Endothelial cell of umbilical vein (primary cell): ENCODE results near the gene MACROD2. TPM values are rescaled to one million over a fixed set of nuclear protein-coding genes. Genes with fewer than 3 reads are reported as not detected.

Experiments used
- BruUV-seq: library from RNA; stranded (reverse); fragments of 400-500 nt; replicated peaks from 2 replicates; lab custom pipeline; 2021; lab: Mats Ljungman, UMichigan
- CTCF ChIA-PET: fragments of 300-600, 350-600 bp; sonication (Branson Sonifier 250); formaldehyde crosslinking; loops from one replicate; lab custom pipeline; 2021; ENCODE audit warnings: antibody characterized with exemption, inconsistent platforms; lab: Charles Lee
- POLR2A ChIA-PET: fragments of 300-600, 350-600 bp; sonication (Branson Sonifier 250); formaldehyde crosslinking; loops from one replicate; lab custom pipeline; 2021; ENCODE audit warnings: antibody characterized with exemption, inconsistent platforms; lab: Charles Lee
- DNase-seq: peaks from one replicate; pipeline ENCODE4 v3.0.0-alpha.2; 2011; ENCODE audit warnings: low read depth, low spot score
- FAIRE-seq: peaks from 2 replicates; lab custom pipeline; 2011; peaks lifted over from hg19 to GRCh38; lab: Jason Lieb, UNC
- H2AFZ ChIP-seq: 2 replicates; pipeline ENCODE4 v1.6.0; 2012; ENCODE audit warnings: low read depth, low read length, control low read depth, inconsistent platforms
- H3K27ac ChIP-seq: 2 replicates; pipeline ENCODE4 v1.5.1; 2011; ENCODE audit warnings: low read depth, mild to moderate bottlenecking, control low read depth, low read length, moderate library complexity; ENCODE audit not compliant: insufficient read depth
- H3K27me3 ChIP-seq, 2 experiments: 2 replicates each; pipeline versions ENCODE4 v1.6.0 to v1.6.1; 2011; ENCODE audit warnings: low read length in 2 of 2, mixed read lengths in 1 of 2; ENCODE audit not compliant: control insufficient read depth in 2 of 2, insufficient read depth in 2 of 2
- H3K36me3 ChIP-seq, 2 experiments: 2 replicates in 1 of 2; 3 replicates in 1 of 2; pipeline ENCODE4 v1.5.1; 2011; ENCODE audit warnings: low read length in 2 of 2, mild to moderate bottlenecking in 1 of 2, moderate library complexity in 1 of 2; ENCODE audit not compliant: control insufficient read depth in 2 of 2, insufficient read depth in 2 of 2; ENCODE audit errors: extremely low read depth in 1 of 2
- H3K4me1 ChIP-seq: 3 replicates; pipeline ENCODE4 v1.5.1; 2011; ENCODE audit warnings: mild to moderate bottlenecking, low read length; ENCODE audit not compliant: control insufficient read depth, insufficient read depth; ENCODE audit errors: extremely low read depth
- H3K4me2 ChIP-seq: 2 replicates; pipeline ENCODE4 v1.6.1; 2011; ENCODE audit warnings: low read length, control low read depth, mixed read lengths; ENCODE audit not compliant: insufficient read depth
- H3K4me3 ChIP-seq, 3 experiments: fragments of 200-600 bp in 1 of 3; sonication (generic), shearing (Covaris generic) in 1 of 3; replicated peaks in 1 of 3; 2 replicates each; pipeline ENCODE4 v1.5.1; 2011 to 2016; ENCODE audit warnings: control low read depth in 3 of 3, low read length in 3 of 3, mild to moderate bottlenecking in 2 of 3, inconsistent platforms in 1 of 3, low read depth in 1 of 3, moderate library complexity in 1 of 3; ENCODE audit not compliant: insufficient read depth in 1 of 3
- H3K79me2 ChIP-seq: 2 replicates; pipeline ENCODE4 v1.6.0; 2012; ENCODE audit warnings: low read length, inconsistent platforms; ENCODE audit not compliant: control insufficient read depth, insufficient read depth
- H3K9ac ChIP-seq: replicated peaks from 2 replicates; pipeline ENCODE3; 2011; ENCODE audit warnings: low read length, control low read depth; ENCODE audit not compliant: insufficient read depth; ENCODE audit errors: extremely low read depth
- H3K9me1 ChIP-seq: replicated peaks from 3 replicates; pipeline ENCODE4 v1.6.0; 2011; ENCODE audit warnings: mild to moderate bottlenecking, low read length; ENCODE audit not compliant: control insufficient read depth, insufficient read depth; ENCODE audit errors: extremely low read depth
- H3K9me3 ChIP-seq: replicated peaks from 2 replicates; pipeline ENCODE4 v1.5.1; 2012; ENCODE audit warnings: low read length, inconsistent platforms; ENCODE audit not compliant: control insufficient read depth, insufficient read depth
- H4K20me1 ChIP-seq: replicated peaks from 2 replicates; pipeline ENCODE3; 2011; ENCODE audit warnings: mild to moderate bottlenecking, low read length; ENCODE audit not compliant: control insufficient read depth, insufficient read depth; ENCODE audit errors: extremely low read depth
- CTCF ChIP-seq, 2 donors: IDR thresholded peaks; 1 replicate in 1 of 2; 2 replicates in 1 of 2; pipeline ENCODE4 v1.5.1; 2011; ENCODE audit warnings: low read length in 2 of 2, mild to moderate bottlenecking in 2 of 2, moderate library complexity in 2 of 2, control low read depth in 1 of 2, inconsistent platforms in 1 of 2, low read depth in 1 of 2; ENCODE audit not compliant: insufficient read depth in 1 of 2; ENCODE audit errors: extremely low read depth in 1 of 2
- EZH2 ChIP-seq: IDR thresholded peaks from 2 replicates; pipeline ENCODE4 v1.6.1; 2012; ENCODE audit warnings: borderline replicate concordance, low read depth, mild to moderate bottlenecking, moderate library complexity, low read length, inconsistent platforms; ENCODE audit not compliant: severe bottlenecking
- FOS ChIP-seq: IDR thresholded peaks from 2 replicates; pipeline ENCODE4 v1.6.1; 2011; ENCODE audit warnings: mild to moderate bottlenecking, low read length, moderate library complexity, borderline replicate concordance; ENCODE audit not compliant: insufficient read depth
- GATA2 ChIP-seq: IDR thresholded peaks from 2 replicates; pipeline ENCODE4 v1.7.0; 2011; ENCODE audit warnings: low read depth, mild to moderate bottlenecking, moderate library complexity, mixed read lengths, low read length; ENCODE audit not compliant: insufficient read length, insufficient read depth
- MYC ChIP-seq: IDR thresholded peaks from one replicate; pipeline ENCODE4 v1.6.1; 2011; ENCODE audit warnings: mild to moderate bottlenecking, low read depth, low read length
- POLR2A ChIP-seq: IDR thresholded peaks from 2 replicates; pipeline ENCODE4 v1.6.1; 2012; ENCODE audit warnings: low read depth, mild to moderate bottlenecking, control low read depth, low read length
- dilution Hi-C: fragments of 300-500 bp; cut with MboI; formaldehyde crosslinking; loops from one replicate; pipeline ENCODE4 v1.15.0; 2019; ENCODE audit warnings: low sequenced_read_pairs; ENCODE audit not compliant: extremely low pct_ligation_motif_present
- intact Hi-C: fragments of 100-400 bp; cut with micrococcal nuclease; formaldehyde crosslinking; loops from one replicate; pipeline ENCODE4 v1.10.0; 2022
- polyA plus RNA-seq, 4 experiments: library from polyadenylated mRNA; depleted of rRNA in 3 of 4; stranded (reverse) in 3 of 4; unstranded in 1 of 4; fragments of >200 nt; gene quantifications; 2 replicates each; pipeline versions ENCODE4 v1.2.1 to v1.2.3, GENCODE V29; 2011 to 2012; ENCODE audit warnings: missing spikeins in 1 of 4
- total RNA-seq: library from RNA; stranded (reverse); gene quantifications from 2 replicates; pipeline ENCODE4 v1.2.3, GENCODE V29; 2021
- TF ChIP-seq, protein P1 (sequence below): IDR thresholded peaks from 2 replicates; pipeline ENCODE4 v1.6.1; 2011; ENCODE audit not compliant: insufficient read depth, insufficient read length

Gene MACROD2
- total and polyA plus RNA-seq, 2 donors (not counting 3 experiments of a cell fraction or from before 2014, with no cell fraction given) = 0.11 to 0.73 TPM

- no peaks in the 10 kb centered on the region for H3K9me3 ChIP-seq
- H4K20me1 ChIP-seq = no peaks in the 10 kb centered on the region
- dilution Hi-C loops = no loop called here
- no peak overlapping the region for H3K9ac ChIP-seq
- no TSS peak for BruUV-seq
- TF ChIP-seq MYC = no peak
- TF ChIP-seq FOS = no peak
- TF ChIP-seq GATA2 = no peak
- no peaks in the 10 kb centered on the region for H3K36me3 ChIP-seq
- H3K9me1 ChIP-seq = no peaks in the 10 kb centered on the region
- POLR2A ChIA-PET = no interaction called here
- no peaks in the 10 kb centered on the region for H3K79me2 ChIP-seq
- H3K4me1 ChIP-seq = peaks cover 26% of the 10 kb centered on the region
- DNase-seq (no peak), FAIRE-seq (no peak)
- no peak overlapping the region for H2AFZ ChIP-seq
- intact Hi-C loops = no loop called here
- H3K27ac ChIP-seq = no peak overlapping the region
- H3K4me2 ChIP-seq = no peak overlapping the region
- no peak overlapping the region for H3K4me3 ChIP-seq
- H3K27me3 ChIP-seq = no peaks in the 10 kb centered on the region
- CTCF ChIA-PET = no interaction called here
Measured at GRCh38 chr20:14498772-14499171, 503.5 kb downstream of the MACROD2 start.

- H3K4me3 ChIP-seq = no peak overlapping the region
- intact Hi-C loops (no loop called here), dilution Hi-C loops (no loop called here)
- H3K27ac ChIP-seq = no peak overlapping the region
- no peak for TF ChIP-seq CTCF (IDR thresholded peaks at IDR 0.05; ENCODE audit: extremely low read depth in 1 of 2, insufficient read depth in 1 of 2, low read depth in 1 of 2, low read length in 2 of 2)
- TF ChIP-seq, protein P1, sequence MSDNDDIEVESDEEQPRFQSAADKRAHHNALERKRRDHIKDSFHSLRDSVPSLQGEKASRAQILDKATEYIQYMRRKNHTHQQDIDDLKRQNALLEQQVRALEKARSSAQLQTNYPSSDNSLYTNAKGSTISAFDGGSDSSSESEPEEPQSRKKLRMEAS = no peak
- no peak for TF ChIP-seq EZH2
- TF ChIP-seq FOS = no peak
- TF ChIP-seq POLR2A = no peak
- no peak for TF ChIP-seq MYC
- peaks cover 3% of the 10 kb centered on the region for H3K4me1 ChIP-seq
- no peak overlapping the region for H2AFZ ChIP-seq
- no peak overlapping the region for H3K4me2 ChIP-seq
- CTCF ChIA-PET = no interaction called here
- no peak overlapping the region for H3K9ac ChIP-seq
- H3K36me3 ChIP-seq = no peaks in the 10 kb centered on the region
- POLR2A ChIA-PET = no interaction called here
- BruUV-seq = no TSS peak
- H3K9me3 ChIP-seq = no peaks in the 10 kb centered on the region
- H4K20me1 ChIP-seq = no peaks in the 10 kb centered on the region
- H3K27me3 ChIP-seq = no peaks in the 10 kb centered on the region
- no peaks in the 10 kb centered on the region for H3K79me2 ChIP-seq
- H3K9me1 ChIP-seq = no peaks in the 10 kb centered on the region
- DNase-seq = no peak
- no peak for FAIRE-seq
Measured at GRCh38 chr20:14505476-14505875, 510.2 kb downstream of the MACROD2 start.
